ENCODE measurements around the gene TNRC6C. TPM values are rescaled to one million over a fixed set of nuclear protein-coding genes. Genes with fewer than 3 reads are reported as not detected.
"Not testable (repeated sequence)": the region's sequence is repeated elsewhere in the genome, so short reads cannot be mapped to it uniquely, and the experiment has no call there.

The TNRC6C gene
- total RNA-seq, 3 donors from 2014 or later, result 19.6 to 25.0 (median 20.4) TPM

GRCh38 chr17:77966476-77966875 lies 8.0 kb downstream of the TNRC6C start:
- peaks cover 88% of the 10 kb centered on the region for H3K4me1 Mint-ChIP-seq (ENCODE audit: low read depth)
- H3K4me3 Mint-ChIP-seq, result no peak overlapping the region
- H3K9me3 Mint-ChIP-seq, result no peaks in the 10 kb centered on the region
- no peak for DNase-seq
- no peak for ATAC-seq
- H3K27me3 Mint-ChIP-seq (ENCODE audit: low read depth), result no peaks in the 10 kb centered on the region
- no peaks in the 10 kb centered on the region for H3K36me3 Mint-ChIP-seq (ENCODE audit: insufficient read depth)

DNA sequence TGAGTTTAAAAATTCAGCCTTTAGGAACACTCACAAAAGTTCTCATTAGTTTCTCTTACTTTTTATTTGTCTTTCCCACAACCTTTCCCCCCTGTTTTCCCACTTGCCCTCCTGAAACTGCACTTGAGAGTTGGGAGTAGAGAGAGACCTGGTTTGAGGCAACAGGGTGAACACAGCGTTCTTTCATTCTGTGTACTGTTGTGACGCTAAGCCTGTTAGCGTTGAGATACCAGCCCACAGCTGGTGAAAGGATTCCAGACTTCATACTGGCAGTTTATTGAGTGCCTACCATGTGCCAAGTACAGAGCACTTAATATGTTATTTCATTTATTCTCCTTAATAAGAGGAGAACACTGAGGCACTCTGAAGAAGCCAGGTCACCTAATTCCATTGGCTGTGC lies 10.3 kb downstream of the TNRC6C start:
- no peaks in the 10 kb centered on the region for H3K27me3 Mint-ChIP-seq (ENCODE audit: low read depth)
- peaks cover 3% of the 10 kb centered on the region for H3K36me3 Mint-ChIP-seq (ENCODE audit: insufficient read depth)
- H3K9me3 Mint-ChIP-seq, result no peaks in the 10 kb centered on the region
- H3K4me1 Mint-ChIP-seq (ENCODE audit: low read depth), result peaks cover 88% of the 10 kb centered on the region
- DNase-seq (no peak), ATAC-seq (no peak)
- no peak overlapping the region for H3K4me3 Mint-ChIP-seq

DNA sequence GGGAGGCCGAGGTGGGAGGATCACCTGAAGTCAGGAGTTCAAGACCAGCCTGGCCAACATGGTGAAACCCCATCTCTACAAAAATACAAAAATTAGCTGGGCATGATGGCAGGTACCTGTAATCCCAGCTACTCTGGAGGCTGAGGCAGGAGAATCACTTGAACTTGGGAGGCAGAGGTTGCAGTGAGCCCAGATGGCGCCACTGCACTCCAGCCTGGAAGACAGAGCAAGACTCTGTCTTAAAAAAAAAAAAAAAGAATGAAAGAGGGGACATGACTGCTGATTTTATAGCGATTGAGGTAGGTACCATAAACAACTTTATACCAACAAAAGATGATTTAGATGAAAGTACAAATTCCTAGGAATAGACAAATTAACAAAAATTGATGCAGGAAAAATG lies 13.8 kb downstream of the TNRC6C start:
- not testable (repeated sequence) for H3K4me3 Mint-ChIP-seq; H3K27me3 Mint-ChIP-seq (ENCODE audit: low read depth); H3K36me3 Mint-ChIP-seq (ENCODE audit: insufficient read depth); H3K9me3 Mint-ChIP-seq; ATAC-seq; DNase-seq
- peaks cover 76% of the 10 kb centered on the region for H3K4me1 Mint-ChIP-seq (ENCODE audit: low read depth)

- H3K9me3 Mint-ChIP-seq, result no peaks in the 10 kb centered on the region
- no peaks in the 10 kb centered on the region for H3K27me3 Mint-ChIP-seq (ENCODE audit: low read depth)
- H3K4me1 Mint-ChIP-seq (ENCODE audit: low read depth), result peaks cover 70% of the 10 kb centered on the region
- no peak for DNase-seq
- no peak for ATAC-seq
- no peak overlapping the region for H3K4me3 Mint-ChIP-seq
- peaks cover 3% of the 10 kb centered on the region for H3K36me3 Mint-ChIP-seq (ENCODE audit: insufficient read depth)
Observed at GRCh38 chr17:77973953-77974352, 15.4 kb downstream of the TNRC6C start.

- Mint-ChIP-seq H3K27me3 (ENCODE audit: low read depth) (no peaks in the 10 kb centered on the region), H3K4me3 (no peak overlapping the region), H3K4me1 (ENCODE audit: low read depth) (peaks cover 71% of the 10 kb centered on the region), H3K36me3 (ENCODE audit: insufficient read depth) (peaks cover 4% of the 10 kb centered on the region), H3K9me3 (no peaks in the 10 kb centered on the region)
- DNase-seq (no peak), ATAC-seq (no peak)
Observed at GRCh38 chr17:77974396-77974795, 15.9 kb downstream of the TNRC6C start.

- Mint-ChIP-seq H3K36me3 (ENCODE audit: insufficient read depth) (peaks cover 15% of the 10 kb centered on the region), H3K4me1 (ENCODE audit: low read depth) (peaks cover 42% of the 10 kb centered on the region)
- not testable (repeated sequence) for H3K9me3 Mint-ChIP-seq; DNase-seq; H3K4me3 Mint-ChIP-seq; ATAC-seq; H3K27me3 Mint-ChIP-seq (ENCODE audit: low read depth)
Observed at GRCh38 chr17:77982430-77982829, 23.9 kb downstream of the TNRC6C start.

DNA sequence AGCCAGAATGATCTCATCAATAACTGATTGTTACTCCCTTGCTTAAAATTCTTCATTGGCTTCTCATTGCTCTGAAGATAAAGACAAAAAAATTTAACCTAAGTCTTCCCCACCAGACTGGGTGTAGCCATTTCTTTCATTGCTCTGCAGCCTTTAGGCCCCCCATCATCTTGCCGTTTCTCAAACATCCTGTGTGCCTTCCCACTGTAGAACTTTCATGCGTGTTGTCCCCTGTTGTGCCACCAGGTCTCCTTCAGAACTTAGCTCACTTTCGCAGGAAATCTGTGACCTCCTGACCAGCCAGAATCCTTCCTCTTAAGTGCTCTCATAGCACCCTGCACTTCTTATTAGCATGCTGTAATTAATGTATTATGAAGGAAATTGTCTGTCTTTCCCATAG lies 31.8 kb downstream of the TNRC6C start:
- H3K36me3 Mint-ChIP-seq (ENCODE audit: insufficient read depth), result peaks cover 17% of the 10 kb centered on the region
- DNase-seq, result no peak
- no peak for ATAC-seq
- no peak overlapping the region for H3K4me3 Mint-ChIP-seq
- H3K4me1 Mint-ChIP-seq (ENCODE audit: low read depth), result peaks cover 59% of the 10 kb centered on the region
- H3K27me3 Mint-ChIP-seq (ENCODE audit: low read depth), result no peaks in the 10 kb centered on the region
- H3K9me3 Mint-ChIP-seq, result no peaks in the 10 kb centered on the region

- not testable (repeated sequence) for H3K9me3 Mint-ChIP-seq; ATAC-seq; H3K4me3 Mint-ChIP-seq; DNase-seq; H3K27me3 Mint-ChIP-seq (ENCODE audit: low read depth)
- Mint-ChIP-seq H3K36me3 (ENCODE audit: insufficient read depth) (peaks cover 22% of the 10 kb centered on the region), H3K4me1 (ENCODE audit: low read depth) (peaks cover 64% of the 10 kb centered on the region)
Observed at GRCh38 chr17:77993735-77994134, 35.2 kb downstream of the TNRC6C start.

GRCh38 chr17:77995146-77995852 lies 36.8 kb downstream of the TNRC6C start:
- DNase-seq (peak; percentile 10), ATAC-seq (peak; percentile 81 to 87)
- no peaks in the 10 kb centered on the region for H3K9me3 Mint-ChIP-seq
- peaks cover 63% of the 10 kb centered on the region for H3K4me1 Mint-ChIP-seq (ENCODE audit: low read depth)
- H3K4me3 Mint-ChIP-seq, result no peak overlapping the region
- no peaks in the 10 kb centered on the region for H3K27me3 Mint-ChIP-seq (ENCODE audit: low read depth)
- H3K36me3 Mint-ChIP-seq (ENCODE audit: insufficient read depth), result peaks cover 19% of the 10 kb centered on the region

- peaks cover 19% of the 10 kb centered on the region for H3K36me3 Mint-ChIP-seq (ENCODE audit: insufficient read depth)
- H3K4me1 Mint-ChIP-seq (ENCODE audit: low read depth), result peaks cover 67% of the 10 kb centered on the region
- no peaks in the 10 kb centered on the region for H3K27me3 Mint-ChIP-seq (ENCODE audit: low read depth)
- H3K9me3 Mint-ChIP-seq, result no peaks in the 10 kb centered on the region
- no peak for ATAC-seq
- no peak overlapping the region for H3K4me3 Mint-ChIP-seq
- DNase-seq, result no peak
Observed at GRCh38 chr17:77996256-77996655, 37.8 kb downstream of the TNRC6C start.

DNA sequence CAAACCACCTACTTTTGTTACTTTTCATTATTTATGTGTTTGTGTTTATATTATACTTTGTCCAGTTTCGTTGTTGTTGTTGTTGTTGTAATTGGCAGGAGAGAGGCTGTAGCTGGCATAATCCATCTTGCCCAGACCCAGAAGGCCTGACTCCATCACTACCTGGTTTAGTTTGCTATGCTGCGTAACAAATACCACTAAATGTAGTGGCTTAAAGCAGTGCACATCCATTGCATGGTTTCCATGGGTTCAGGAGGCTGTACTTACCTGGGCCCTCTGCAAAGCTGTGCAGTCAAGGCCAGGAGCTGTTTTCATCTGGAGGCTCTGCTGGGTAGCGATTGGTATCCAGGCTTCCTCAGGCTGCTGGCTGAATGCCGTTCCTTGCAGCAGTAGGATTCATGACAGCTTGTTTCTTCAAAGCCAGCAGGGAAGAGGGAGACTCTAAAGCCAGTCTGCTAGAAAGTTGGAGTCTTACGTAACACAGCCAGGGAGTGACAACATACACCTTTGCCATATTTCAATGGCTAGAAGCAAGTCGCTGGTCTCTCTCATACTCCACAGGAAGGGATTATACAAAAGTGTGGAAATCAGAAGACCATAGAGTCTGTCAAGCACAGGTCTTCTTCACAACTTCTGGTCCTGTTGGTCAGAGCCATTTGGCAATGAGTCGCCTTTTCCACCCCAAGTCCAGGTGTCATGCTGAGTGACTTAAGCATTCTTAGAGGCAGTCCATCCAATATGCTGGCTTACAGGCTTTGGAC lies 41.1 kb downstream of the TNRC6C start:
- ATAC-seq, result no peak
- no peaks in the 10 kb centered on the region for H3K27me3 Mint-ChIP-seq (ENCODE audit: low read depth)

GRCh38 chr17:78000341-78000740 lies 41.8 kb downstream of the TNRC6C start:
- Mint-ChIP-seq H3K36me3 (ENCODE audit: insufficient read depth) (peaks cover 21% of the 10 kb centered on the region), H3K4me1 (ENCODE audit: low read depth) (peaks cover 66% of the 10 kb centered on the region), H3K9me3 (no peaks in the 10 kb centered on the region), H3K4me3 (no peak overlapping the region), H3K27me3 (ENCODE audit: low read depth) (no peaks in the 10 kb centered on the region)
- no peak for DNase-seq
- no peak for ATAC-seq

More for the DNA sequence above, 41.1 kb downstream of the TNRC6C start:
- no peak for DNase-seq
- H3K4me1 Mint-ChIP-seq (ENCODE audit: low read depth), result peaks cover 72% of the 10 kb centered on the region
- H3K9me3 Mint-ChIP-seq, result no peaks in the 10 kb centered on the region
- peaks cover 20% of the 10 kb centered on the region for H3K36me3 Mint-ChIP-seq (ENCODE audit: insufficient read depth)
- no peak overlapping the region for H3K4me3 Mint-ChIP-seq

DNA sequence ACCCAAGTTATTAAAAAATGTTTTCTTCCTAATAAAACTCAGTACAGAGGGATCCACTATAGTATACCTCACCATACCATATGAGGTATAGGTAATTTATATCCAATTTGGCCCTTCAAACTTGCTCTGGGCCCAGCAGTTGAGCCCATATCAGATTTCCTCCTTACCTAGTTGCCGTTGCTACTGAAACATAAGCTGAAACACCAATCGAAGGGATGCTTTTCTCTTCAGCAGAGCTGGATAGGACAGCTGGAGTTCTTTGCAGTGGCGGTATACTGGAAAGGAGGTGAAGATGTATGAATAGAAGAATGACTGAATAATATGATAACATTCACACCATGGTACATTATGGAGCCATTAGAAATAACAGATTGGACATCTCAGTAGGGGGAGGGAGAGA lies 42.7 kb downstream of the TNRC6C start:
- peaks cover 71% of the 10 kb centered on the region for H3K4me1 Mint-ChIP-seq (ENCODE audit: low read depth)
- ATAC-seq (no peak), DNase-seq (no peak)
- H3K4me3 Mint-ChIP-seq, result no peak overlapping the region
- H3K27me3 Mint-ChIP-seq (ENCODE audit: low read depth), result no peaks in the 10 kb centered on the region
- peaks cover 28% of the 10 kb centered on the region for H3K36me3 Mint-ChIP-seq (ENCODE audit: insufficient read depth)
- H3K9me3 Mint-ChIP-seq, result no peaks in the 10 kb centered on the region

DNA sequence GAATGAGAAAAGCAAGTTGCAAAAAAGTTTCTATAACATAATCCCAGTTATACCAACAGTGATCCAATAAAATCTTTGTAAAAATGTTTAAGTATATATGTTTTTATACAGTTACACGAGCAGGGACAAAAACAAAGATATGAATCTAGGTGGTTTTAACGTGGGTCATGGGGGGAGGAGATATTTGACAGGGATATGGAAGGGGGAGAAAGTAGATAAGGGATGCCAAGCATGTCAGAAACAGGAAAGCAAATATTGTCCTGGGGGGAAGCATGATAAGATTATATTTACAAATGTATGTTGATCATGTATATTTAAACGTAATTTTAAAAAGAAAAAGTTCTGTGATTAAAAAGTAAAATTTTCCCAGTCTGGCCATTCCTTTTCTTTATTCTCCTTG lies 43.1 kb downstream of the TNRC6C start:
- Mint-ChIP-seq H3K4me3 (no peak overlapping the region), H3K9me3 (no peaks in the 10 kb centered on the region), H3K4me1 (ENCODE audit: low read depth) (peaks cover 71% of the 10 kb centered on the region), H3K36me3 (ENCODE audit: insufficient read depth) (peaks cover 28% of the 10 kb centered on the region), H3K27me3 (ENCODE audit: low read depth) (no peaks in the 10 kb centered on the region)
- ATAC-seq, result no peak
- DNase-seq, result no peak

DNA sequence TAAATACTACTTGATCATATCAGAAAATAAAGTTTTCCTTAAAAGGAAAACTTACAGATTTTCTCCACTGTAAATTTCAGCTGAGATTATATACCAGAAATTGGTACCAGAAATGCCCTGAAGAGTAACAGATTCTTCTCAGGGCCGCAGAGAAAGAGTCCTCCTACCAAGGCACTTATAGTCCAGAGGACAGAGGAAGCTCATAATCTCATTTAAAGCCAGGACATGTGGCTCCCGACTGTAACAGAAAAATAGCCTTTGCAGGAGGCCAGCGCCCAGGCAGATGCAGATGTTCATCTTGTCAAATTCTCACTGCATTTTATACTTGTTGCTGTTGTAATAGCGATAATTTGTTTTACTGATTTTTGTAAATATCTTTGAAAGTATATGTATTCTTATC lies 43.7 kb downstream of the TNRC6C start:
- Mint-ChIP-seq H3K27me3 (ENCODE audit: low read depth) (no peaks in the 10 kb centered on the region), H3K4me3 (no peak overlapping the region), H3K4me1 (ENCODE audit: low read depth) (peaks cover 66% of the 10 kb centered on the region), H3K36me3 (ENCODE audit: insufficient read depth) (peaks cover 29% of the 10 kb centered on the region), H3K9me3 (no peaks in the 10 kb centered on the region)
- DNase-seq, result no peak
- ATAC-seq, result no peak
